Stimulated activated CD4-positive, alpha-beta T cell treated with anti-CD3 and anti-CD28 coated beads, Interleukin-15, amount 100 ng/mL, for 1 hour (primary cell): ENCODE results near the gene CUEDC2.
A peak's percentile ranks its signal among the peaks of the same experiment; 100 is the strongest.

Experiments
- DNase-seq, 2 donors: peaks; one replicate each; pipeline ENCODE4 v3.0.0-alpha.2; 2020; ENCODE audit warnings: low read depth in 1 of 2, low spot score in 1 of 2

CUEDC2 gene

DNA sequence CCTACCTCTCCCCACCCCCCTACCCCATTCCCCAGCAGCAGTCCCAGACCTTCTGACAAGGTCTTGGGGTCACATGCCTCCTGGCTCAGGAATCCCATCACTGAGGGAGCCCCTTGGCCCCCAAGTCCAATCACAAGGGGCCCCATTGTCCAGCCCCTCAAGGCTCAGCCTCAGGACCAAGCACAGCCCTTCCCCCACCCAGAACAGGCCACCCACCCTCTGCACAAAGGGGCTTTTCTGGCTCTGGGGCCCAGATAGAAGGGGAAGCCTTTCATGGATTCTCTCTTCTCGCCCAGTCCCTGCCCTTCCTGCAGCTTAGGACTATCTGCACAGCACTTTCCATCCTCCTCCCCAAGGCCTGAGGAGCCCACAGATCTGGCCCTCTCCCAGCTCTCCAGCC, 6.9 kb downstream of the CUEDC2 start:
- DNase-seq, result no peak

DNA sequence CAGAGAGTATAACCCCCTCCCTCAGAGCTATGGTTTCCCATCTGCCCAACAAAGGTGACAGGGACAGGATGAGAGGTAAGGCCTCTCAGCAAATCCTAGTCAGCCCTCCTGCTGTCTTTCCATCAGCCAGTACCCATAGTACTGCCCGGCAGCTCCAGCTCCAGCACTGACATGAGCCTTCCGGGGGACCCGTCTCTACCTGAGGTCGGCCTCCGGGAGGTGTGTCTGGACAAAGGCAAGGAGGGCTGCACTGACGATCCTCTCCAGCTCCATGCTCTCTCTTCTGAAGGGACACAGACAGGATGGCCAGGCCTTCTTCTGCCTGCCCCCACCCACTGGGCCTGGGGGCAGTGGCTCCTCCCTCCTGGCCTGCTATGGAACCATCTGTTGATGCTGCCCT, 7.5 kb downstream of the CUEDC2 start:
- DNase-seq, result no peak

DNA sequence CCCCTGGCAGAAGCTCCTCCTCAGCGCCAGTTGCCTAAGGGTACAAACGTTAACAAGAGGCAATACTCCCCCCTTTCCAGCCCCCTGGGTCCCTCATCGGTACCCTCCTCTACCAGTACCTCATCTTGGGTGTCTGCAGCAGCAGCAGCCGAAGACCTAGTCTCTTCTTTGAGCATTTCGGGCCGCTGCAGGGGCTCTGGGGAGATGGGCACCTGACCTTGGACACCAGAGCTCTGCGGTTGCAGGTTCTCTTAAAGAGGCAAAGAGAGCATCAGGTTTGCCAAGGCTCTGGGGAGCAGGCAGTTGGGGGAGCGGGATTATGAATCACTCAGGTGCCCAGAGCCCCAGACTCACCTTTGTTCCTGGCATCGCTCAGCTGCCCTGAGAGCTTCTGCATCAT, 8.2 kb downstream of the CUEDC2 start:
- no peak for DNase-seq

DNA sequence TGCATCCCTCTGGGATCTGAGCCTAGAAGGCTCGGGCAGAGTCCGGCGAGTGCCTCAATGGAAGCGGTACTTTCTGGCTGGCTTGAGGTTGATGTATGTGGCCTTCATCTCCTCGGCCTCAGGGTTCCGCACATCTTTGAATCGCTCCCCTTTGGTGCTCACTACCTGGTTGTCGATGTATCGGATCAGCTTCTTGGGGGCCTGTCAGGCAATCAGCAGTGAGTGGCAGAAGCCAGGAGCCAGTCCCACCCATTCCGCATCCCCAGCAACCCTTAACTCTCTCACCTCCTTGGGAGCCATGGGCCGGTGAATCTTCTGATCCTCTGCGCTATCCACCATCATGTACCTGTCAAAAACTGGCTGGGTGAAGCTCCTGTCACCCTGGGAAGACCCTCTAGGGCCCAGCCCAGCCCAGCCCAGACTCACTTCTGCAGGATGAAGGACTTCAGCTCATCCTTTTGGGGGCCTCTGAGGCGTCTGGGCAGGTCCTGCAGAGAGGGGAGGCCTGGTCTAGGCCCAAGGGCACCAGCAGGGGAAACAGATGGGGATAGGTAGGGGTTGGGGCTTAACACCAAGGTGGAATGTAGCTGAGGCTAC, 8.9 kb downstream of the CUEDC2 start:
- no peak for DNase-seq

DNA sequence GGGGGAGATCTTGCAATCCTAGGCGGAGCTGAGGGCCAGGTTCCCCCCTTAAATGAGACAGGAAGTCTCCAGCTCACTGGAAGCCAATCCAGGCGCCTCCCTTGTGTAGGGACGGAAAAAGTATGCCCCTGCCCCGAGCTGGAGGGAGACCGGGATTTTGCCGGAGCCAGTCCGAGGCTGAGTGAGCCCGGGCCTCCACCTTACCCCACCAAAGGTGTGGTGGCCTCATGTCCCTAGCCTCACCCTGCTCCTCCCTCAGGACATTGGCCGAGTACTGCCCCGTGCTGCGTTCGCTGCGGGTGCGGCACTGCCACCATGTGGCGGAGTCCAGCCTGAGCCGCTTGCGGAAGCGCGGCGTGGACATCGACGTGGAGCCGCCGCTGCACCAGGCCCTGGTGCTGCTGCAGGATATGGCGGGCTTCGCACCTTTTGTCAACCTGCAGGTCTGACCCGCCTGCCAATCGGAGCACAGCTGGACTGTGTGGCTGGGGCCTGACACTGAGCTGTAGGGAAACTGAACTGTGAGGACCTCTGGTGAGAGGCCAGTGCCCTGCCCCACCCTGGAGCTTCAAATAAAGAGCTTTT, 9.7 kb downstream of the CUEDC2 start:
- DNase-seq, result peak in 1 of 2 donors; percentile 40

DNA sequence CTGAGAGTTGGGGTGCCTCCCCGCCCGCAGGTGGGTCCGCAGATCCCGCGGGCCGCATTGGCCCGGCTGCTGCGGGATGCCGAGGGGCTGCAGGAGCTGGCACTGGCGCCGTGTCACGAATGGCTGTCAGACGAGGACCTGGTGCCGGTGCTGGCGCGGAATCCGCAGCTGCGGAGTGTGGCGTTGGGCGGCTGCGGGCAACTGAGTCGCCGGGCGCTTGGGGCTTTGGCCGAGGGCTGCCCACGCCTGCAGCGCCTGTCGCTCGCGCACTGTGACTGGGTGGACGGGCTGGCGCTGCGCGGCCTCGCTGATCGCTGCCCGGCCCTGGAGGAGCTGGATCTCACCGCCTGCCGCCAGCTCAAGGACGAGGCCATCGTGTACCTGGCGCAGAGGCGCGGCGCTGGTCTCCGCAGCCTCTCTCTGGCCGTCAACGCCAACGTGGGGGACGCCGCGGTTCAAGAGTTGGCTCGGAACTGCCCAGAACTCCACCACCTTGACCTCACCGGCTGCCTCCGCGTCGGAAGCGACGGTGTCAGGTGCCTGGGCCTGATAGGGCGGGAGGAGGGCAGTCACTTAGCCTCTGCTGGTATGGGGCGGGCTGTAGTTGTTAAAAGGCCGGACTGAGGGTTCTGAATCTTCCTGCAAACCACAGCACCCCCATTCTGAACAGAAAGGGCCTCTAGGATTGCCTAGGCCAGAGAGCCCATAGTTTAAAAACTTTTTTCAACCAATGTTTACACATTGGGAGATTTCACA, 10.4 kb downstream of the CUEDC2 start:
- no peak for DNase-seq

DNA sequence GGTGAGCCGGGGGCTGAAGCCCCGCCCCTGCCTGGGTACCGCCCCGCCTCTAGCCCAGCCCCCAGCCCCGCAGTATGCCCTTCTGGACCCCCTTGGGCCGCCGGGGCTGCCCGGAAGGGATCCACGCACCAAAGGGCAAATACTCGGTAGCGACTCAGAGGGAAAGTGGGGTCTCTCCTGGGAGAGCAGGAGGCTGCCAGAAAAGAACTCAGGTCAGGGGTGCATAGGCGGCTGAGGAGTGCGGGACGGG, 10.9 kb downstream of the CUEDC2 start:
- DNase-seq, result no peak

DNA sequence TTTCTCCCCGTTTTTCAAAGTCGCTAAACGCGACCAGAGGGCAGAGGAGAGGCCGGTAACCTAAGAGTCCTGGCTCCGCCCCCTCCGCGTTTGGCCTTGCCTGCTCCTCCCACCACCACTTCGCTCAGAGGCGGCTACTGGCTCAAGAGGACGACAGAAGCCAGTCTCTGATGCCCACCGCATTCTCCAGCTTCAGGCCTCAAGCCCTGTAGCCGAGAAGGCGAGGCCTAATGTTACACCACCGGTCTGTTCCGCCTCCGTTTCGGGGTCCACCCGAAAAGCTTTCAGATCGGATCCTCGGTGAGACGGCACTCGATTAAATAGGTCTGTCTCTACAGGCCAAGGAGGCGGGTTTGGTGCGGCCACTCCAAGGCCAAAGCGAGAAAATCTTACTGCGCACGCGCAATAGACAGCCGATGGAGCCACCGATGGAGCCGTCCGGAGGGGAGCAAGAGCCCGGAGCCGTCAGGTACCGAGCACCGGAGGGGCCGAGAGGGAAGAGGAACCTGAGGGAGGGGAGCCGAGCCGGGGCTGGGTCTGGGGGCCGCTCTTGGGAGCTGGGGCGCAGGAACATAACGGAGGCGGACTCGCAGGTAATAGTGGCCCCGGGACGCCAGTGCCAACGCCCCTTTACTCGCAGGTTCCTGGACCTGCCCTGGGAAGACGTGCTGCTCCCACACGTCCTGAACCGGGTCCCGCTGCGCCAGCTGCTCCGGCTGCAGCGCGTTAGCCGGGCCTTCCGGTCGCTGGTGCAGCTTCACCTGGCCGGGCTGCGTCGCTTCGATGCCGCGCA, 11.5 kb downstream of the CUEDC2 start, which contains the start of gene FBXL15:
Gene FBXL15, plus strand, starts transcription at position 123 of the 793 bp plus-strand sequence. Its CDS starts 294 bp downstream, at position 417.
- DNase-seq, result peak; percentile 89 to 91

DNA sequence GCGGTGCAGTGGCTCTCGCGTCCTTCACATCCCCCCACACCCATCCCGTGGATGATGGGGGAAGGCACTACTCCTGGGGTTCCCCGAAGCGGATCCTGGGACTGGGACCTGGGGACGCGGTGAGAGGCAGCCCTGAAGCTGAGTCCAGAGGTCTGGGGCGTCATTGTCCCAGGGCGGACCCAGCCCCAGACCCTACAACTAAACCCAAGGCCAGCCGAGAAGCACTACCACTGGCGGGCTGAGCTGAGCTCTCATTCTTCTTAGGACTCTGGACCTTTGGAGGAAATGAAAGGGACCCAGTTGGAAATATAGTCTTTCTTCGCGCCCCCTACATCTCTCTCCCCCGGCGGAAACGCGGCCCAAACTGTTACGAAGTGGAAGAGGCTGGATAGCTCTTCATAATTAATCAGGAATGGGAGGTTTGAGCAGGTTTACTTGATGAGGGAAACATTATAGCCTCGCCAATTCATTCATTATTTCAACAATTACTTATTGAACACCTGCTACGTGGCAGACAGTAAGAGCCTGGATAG, 12.1 kb downstream of the CUEDC2 start:
- DNase-seq, result no peak

DNA sequence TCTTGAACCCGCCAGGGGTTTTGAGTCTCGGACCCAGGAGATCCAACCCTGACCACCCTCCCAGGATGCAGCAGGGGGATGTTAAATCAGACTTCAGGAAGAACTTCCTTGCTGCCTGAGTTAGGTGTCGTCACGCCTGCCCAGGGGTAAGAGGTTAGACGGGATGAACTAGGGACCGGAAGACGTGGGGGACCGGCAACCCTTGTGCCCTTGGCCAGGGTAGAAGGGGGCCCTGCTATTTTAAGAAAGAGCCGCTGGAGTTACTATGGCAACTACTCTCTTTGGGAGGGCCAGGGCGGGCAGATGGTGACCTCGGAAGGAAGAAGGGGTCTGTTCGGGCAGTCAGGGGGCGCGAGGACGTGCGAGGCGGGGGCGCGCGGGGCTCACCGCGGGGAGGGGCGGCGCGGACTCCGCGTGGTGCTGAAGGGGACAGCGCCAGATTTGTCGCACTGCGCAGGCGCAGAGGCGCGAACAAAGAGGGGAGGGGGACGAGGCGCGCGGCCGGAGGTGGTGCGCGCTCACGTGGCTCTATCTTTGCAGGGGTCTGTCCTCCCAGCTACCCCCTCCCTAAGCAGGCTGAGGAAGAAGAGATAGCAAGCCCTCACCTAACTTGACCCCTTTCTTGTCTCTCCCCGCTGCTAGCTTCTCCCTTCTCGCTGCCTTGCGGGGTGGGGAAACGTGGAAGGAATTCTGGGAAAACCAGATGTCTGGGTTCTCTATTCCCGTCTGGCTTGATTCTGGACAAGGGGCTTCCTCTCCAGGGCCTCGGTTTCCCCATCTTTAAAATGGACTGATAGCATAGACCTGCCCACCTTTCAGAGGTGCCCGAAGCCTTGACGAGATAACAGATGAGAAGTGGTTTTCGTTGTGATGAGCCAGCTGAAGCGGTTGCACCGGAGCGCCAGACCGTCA, 12.8 kb downstream of the CUEDC2 start:
- DNase-seq, result peak; percentile 53 to 59

DNA sequence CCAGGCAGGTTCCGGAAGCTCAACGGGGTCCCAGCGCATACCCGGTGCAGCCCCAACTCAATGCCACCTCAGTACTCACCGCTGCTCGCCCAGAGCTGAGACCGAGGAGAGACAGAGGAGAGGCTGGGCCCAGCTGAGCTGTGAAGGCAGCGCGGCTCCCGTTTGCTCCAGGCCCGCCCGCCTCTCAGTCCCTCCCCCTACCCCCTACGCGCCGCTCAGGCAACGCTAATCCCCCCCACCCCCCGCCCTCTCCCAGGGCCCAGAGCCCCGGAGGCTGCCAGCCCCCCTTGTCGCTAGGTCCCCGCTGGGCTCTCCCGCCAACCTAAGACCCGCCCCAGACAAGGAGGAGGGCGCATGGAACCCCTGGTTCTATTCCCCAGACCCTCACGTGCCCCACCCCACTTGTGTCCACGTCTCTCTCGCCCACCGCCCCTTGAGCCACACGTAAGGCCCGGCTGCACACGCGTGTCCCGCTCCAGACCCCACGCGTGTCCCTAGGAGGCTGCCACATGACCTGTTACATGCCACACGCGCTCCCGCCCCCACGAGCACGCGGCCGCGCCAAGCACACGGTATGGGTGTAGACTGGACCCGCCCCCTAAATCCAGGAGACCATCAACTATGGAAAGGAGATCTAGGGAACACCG, 13.6 kb downstream of the CUEDC2 start, which contains the start of gene PSD:
Gene PSD, minus strand, starts transcription at position 164 of the 647 bp plus-strand sequence. CDS start 1,747 bp downstream, outside the sequence.
- no peak for DNase-seq

DNA sequence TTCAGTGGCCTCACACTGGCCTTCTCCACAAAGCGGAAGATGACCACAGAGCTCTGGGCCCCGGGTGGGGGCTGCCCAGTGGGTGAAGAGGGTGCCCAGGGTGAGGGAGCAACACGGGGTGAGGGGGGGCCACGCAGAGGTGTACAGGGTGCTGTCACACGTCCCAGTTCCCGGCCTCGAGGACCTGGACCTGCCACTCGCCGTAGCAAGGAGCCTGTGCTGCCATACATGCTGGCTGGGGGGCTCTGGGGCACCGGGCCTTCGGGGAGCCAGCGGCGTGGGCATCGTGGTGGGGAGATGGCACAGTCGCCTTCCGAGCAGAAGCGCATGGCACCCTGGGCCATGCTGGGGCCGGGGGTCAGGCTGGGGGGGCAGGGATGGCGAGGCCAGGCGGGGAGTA, 15.7 kb downstream of the CUEDC2 start:
- DNase-seq, result no peak

DNA sequence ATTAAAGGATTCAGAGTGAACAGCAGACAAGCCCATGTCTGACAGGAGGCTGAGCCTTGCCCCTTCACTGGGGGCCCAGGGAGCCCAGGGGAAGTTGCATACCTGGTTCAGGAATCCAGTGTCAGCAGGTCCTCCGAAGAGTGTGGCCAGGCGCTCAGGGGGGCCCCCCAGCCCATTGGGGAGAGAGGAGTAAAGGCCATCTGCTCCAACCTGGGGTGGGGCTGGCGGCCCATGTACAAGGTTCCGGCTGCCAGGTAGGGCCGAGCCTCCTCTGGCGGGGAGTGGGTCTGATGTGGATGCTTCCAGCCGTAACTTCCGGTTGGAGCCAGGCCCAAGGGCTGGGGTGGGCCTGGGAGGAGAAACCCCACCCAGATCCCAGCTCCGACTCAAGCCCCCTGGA, 16.1 kb downstream of the CUEDC2 start:
- DNase-seq, result no peak

DNA sequence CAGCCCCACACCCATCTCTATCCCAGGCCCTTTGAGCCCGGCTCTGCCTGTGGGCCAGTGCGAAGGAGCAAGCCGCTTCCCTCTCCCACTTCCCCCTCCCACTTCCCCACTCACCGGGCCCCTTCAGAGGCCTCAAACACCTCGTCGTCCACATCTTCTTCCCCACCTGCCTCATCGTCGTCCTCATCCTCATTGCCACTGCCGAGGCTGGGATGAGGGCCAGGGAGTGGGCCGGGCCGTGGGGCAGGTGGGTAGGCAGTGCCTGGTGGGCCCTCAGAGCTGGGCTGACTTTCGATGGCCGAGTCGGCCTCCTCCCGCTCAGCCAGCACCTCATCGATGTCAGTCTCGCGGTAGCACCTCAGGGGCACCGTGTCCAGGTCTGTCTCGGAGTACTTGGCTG, 17.6 kb downstream of the CUEDC2 start:
- no peak for DNase-seq

DNA sequence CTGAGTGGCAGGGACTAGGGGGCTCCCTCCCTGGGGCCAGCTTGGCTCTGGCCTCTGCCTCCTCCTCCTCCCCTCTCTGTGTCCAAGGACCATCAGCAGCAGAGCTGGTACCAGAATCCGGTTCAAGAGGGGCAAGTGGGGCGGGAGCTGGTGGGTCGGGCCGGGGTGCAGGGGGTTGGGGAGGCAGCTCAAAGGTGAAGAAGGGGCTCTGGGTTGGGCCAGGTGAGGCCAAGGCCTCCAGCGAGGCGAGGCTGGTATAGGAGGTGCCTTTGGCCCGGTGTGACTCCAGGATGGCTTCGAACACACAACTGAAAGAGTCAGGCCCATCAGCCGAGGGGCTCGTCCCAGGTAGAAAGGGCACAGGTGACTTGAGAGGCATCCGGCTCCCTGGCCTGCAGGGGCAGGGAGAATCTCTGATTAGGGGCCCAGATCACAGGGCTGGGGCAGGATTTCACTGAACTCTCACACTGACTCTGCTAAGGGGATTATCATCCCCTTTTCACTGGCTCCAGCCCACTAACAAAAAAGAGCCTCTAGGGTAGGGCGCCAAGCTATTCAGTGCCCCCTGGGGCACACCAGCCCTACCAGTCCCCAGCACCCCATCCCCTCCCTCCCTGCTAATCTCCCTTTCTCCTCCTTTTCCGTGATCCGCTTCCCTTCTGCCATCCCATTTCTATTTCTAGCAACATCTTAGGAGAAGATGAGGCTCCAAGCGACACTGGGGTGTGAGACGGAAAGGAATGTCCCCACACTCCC, 18.4 kb downstream of the CUEDC2 start:
- no peak for DNase-seq

DNA sequence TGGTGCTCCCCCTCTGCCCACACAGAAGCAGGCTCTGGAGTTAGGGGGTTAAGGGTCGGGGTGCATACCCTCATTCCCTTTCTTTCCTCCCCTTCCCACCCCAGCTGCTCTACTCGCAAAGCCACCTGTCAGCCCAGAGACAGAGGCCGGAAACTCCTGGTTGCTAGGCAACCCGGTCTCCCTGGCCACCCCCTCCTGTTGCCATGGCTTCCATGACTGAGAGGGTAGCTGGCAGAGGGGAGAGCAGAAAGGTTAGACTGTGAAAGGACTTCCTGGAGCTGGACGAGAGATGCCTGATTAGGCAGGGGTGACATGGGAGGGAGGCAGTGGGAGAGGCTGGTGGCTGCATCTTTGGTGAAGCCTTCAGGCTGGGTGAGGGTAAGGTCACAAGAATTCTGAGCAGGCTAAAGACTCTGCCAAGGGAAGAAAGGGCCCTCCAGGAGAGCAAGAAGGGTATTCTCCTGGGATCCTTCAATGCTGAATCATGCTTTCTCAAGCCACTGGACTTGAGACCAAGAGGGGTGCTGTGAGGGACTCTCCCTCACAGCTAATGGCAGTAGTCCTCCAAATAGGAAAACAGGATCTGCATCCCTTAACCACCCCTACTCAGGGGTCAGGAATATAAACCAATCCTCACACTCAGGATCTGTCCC, 19.2 kb downstream of the CUEDC2 start:
- DNase-seq, result no peak

DNA sequence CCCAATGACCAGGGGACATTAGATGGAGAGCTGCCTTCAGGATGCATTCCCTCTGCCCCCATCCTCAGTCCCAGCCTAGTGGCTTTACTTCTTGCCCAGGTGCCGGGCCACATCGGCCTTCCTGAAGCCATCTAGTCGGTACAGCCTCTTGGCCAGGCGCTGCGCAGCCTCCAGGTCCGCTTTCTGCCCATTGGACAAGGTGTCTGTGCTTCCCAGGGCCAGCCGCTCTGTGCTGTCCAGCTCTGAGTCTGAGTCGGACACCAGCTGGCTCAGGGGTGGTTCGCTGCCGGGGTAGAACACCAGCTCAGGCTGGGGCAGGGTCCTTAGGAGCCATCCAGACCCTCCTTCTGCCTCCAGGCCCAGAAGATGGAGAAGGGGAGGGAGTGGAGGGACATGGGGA, 20.1 kb downstream of the CUEDC2 start:
- DNase-seq, result no peak

DNA sequence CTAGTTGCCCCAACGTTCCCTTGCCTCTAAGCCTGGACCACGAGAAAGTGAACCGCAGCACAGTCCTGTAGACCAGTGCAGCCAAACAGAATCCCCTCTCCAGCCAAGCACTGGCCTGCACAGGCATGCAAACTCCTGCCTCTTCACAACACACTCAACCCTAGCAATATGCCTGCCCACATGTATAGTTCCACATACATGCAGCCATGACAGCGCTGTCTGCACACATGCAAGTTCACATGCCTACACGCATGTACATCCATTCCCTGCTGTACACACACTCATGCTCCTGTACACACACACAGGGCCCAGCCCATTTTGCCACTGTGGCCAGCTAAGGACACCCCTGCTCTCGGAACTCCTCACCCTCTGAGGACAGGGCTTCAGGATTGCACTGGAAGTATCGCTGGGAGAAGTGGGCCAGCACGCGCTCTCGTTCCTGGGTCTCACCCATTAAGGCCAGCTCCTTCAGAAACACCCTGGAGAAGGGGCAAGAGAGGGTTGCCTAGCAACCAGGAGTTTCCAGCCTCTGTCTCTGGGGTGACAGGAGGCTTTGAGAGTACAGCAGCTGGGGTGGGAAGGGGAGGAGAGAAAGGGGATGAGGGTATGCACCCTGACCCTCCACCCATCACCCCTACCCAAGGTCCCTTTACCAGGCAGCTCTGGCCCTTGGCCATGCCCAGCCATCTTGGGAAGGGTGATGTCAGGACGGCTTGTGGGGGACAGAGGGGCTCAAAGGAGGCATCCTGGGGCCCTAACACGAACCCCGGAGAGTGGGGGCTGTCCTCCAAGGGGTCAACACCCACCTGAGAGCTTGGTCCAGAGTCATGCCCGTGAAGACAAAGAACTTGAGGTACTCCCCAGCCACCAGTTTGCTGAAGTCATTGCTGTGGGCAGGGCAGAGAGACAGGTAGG, 20.8 kb downstream of the CUEDC2 start:
- DNase-seq, result no peak
